HG02884 (cell line): Measurements from ENCODE around the gene UNC13C.

Experiments used
- ATAC-seq: cut with Tn5 transposase; IDR thresholded peaks from one replicate; pipeline ENCODE4 v1.9.1; 2021; ENCODE audit warnings: mild to moderate bottlenecking, moderate library complexity; ENCODE audit not compliant: unreplicated experiment

Gene UNC13C

DNA sequence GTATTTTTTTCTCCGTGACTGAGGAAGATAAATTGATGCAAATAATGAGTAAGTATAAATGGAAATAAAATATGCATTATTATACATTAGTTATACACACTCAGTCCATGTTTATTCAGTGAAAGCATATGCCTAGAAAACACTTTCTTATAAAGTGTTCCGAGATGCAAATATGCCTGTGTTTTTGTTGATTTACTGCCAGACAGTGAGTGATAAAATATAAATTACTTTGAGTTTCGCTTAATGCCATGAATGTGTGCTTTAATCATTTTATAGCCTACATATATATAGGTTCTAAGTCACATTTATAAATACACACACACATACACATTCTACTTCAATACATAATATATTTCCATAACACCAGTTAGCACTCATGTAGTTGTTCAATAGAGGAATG lies 569.2 kb downstream of the UNC13C start:
- no peak for ATAC-seq

DNA sequence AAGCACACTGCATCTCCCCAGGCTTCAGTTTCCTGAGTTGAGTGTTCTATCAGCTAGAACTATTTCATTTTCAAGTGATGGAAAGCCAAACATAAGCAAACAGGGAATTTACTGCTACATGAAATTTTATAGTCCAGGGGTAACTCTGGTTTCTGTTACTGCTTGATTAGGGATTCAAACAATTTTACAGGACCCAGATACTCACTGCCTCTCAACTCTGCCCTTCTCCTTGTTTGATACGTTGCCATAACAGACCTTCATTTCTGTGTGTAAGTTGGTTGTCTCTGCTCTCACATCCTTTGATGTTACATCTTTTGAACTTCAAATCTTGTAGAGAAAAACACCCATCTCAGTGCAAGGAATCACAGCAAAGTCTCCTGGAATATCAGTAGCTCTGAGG lies 572.7 kb downstream of the UNC13C start:
- ATAC-seq = no peak

DNA sequence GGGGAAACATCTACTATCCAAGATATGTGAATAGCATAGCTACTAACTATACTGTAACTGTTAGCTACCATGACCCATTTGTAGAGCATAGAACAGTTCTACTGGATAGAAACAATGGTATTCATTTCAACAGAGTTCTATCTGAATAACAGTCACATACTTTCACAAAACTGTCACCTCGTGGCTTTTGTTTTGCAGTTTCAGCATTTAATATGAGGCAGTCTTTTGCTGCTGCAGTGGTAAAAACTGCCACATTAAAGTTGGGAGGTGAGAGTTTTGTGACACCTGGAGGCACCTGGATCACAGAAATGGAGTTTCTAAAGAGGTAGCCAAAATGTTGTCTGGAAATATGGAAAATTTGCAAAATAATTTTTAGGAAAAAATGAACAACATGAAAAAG lies 578.0 kb downstream of the UNC13C start:
- no peak for ATAC-seq

DNA sequence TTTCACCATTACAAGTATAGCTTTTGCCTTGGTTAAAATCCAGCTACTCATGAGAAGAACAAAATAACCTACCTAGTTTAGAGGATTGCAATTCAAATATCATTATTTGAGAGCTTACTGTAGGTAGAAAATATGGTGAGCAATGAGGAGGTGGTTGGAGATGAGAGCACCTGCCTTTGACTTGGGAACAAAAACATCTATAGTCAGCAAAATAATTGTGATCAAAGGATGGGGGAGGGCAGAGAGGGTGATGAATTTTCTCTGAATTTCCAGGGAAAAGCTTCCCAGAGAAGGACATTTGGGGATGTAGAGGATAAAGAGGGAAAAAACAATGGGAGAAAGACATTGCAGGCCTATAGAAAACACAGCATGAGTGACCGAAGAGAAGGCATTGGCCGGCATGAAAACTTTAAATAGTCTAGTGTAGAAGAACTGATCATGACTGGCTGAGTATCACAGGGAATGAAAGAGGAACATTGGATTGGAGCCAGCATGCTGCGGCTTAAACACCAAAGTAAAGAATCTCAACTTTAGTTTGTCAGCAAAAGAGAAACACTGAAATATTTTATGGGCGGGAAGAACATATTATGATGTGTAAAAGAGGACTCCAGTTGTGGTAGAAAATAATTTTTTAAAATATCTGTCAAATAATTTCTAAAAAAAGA lies 581.3 kb downstream of the UNC13C start:
- ATAC-seq = no peak

DNA sequence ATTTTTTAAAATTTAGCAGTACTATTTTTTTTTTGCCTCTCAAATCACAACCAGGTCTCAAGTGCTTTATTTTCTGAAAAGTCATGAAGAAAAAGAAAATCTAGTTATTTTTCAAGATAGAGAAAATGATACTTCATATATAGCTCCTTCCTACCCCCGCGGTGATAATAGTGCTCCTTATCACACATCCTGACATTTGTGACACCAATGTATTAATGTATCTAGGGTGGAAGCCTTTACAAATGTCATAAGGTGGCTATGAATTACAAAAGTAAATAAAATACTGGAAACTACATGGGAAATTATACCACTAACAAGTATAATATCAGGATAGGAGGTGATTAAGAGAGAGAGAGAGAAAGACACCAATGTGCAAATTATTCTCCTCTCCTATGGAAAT lies 582.2 kb downstream of the UNC13C start:
- ATAC-seq = no peak

DNA sequence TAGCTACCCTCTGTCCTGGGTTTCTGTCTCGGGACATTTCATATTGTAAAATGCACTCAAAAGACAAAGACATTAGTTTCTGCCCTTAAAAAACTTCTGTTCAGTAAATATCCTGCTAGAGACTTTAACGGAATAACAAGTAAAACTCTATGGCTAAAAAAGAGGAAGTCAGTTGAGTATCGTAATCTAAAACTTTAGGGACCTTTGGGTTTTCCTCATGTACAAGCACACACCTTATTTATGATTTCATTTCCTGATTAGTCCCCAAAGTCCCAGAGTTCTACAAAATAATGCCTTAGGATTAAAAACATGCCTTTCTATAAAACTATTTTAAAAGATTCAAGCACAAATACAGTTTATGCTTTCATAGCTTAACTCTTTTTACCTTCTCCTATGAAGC lies 585.9 kb downstream of the UNC13C start:
- no peak for ATAC-seq

DNA sequence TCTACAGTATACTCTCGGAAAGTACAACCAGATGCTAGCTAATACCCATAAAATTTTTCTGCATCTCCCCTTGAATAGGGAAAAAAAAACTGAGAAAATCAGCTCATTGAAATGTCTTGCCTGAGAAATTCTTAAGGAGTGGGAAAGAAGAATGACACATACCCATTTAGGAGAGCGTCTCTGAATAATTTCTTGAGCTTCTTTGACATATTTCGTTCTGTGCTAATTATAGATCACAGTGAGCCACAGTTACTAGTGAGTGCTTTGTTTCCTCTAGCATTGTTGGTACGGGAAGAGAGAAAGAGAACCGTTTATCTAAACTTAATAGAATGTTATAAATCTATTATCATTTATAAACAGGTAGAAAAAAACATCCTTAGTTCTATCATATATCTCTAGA lies 588.4 kb downstream of the UNC13C start:
- no peak for ATAC-seq

DNA sequence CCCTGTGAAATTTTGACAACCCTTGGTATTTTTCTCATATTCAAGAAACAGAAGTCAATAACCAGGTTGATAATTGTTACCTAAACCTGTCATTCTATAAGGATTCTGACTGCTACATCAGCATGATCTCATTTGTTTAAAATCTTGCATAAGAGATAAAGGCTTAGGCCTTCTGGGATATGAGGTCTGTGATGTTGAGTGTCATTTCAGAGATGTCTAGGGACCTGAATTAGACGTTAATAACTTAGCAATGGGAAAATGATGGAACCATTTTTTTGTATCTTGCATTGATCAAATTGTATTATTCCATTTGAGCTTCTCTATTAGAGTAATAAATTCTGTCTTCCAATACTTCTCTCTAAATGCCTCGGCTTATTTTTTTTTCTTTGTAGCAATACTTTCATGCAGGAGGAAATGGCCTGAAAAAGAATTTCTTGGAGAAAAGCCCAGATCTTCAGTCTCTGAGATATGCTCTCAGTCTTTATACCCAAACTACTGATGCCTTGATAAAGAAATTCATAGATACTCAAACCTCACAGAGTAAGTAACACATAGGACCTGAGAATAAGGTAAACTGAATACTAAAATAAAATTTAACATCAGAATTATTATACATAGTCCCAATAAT lies 589.3 kb downstream of the UNC13C start:
- ATAC-seq = no peak

DNA sequence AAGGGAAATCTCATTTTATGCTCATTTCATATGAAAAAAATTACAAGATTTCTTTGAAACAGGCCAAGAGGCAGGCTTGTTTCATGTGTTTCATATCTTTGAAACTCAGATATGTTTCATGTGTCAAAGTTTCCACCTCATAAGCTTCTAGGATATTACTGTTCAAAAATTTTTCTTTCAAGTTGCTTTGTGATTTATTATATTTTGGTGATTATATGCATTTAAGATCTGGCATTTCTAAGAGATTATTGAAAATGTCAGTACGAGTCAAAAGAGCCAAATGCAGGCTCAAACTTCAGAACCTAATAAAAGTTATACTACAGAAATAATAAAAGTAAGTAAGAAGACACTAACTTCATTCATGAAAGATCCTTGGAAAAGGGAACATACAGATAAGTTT lies 590.1 kb downstream of the UNC13C start:
- ATAC-seq = no peak

DNA sequence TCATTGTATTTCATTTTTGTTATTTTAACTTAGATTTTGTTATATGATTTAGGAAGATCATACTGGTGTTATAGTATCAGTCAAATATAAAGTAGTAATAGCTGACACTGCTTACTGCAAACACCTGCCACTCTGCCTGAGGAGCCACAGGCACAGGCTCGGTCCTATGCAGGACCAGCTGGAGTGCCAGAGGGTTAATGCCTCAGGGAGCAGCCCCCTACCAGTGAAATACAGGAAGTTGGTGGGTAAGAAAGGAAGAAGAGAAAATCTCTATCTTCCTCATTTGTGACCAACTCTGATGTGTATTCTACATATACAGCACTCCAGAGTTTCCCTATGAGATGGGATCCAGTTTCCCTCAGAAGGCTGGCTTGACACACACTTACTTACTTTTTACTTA lies 593.3 kb downstream of the UNC13C start:
- ATAC-seq = no peak

DNA sequence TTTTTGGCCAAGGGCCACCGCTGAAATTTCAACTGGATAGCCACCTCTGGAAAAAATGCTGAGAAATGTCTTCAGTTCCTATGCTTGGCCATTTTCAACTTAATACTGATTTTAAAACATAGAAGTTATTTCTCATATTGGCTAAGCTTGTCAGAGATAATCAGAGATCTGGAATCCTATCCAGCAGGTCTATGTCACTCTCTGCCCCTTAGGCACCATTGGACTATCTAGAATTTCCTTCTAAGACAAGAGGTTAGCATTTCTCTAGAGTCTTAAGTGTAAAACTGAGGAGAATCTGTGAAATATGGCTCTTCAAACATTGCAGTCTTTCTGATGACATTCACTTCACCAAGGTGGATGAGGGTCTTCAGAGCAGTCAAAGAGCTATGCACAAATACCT lies 597.3 kb downstream of the UNC13C start:
- no peak for ATAC-seq

DNA sequence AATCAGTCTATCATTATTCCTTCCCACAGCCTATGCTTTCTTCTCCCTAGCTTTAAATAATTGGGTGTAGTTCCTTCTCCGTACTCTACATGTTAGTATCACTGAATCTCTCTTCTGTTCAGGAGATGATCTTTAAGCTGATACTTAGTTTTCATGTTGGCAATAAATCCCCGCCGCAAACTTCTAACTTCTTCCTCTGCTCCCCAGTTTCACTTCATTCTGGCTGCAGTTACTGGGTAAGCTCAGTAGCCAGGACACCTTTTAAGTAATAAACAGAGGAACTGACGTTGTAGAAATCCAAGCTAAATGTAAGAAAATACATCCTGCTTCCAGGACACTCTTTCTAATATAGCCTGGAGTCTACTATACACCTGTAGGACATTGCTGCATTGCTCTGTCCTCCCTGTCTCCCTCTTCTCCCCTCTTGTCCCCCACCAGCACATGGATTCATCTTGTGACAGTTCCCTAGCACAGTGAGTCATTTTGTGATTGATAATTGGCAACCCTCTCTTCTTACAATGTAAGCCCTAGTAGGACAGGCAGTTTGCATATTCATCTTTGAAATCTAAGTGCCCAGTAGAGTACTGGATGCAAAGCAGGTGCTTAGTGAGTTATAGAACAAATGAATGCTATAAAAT lies 598.2 kb downstream of the UNC13C start:
- no peak for ATAC-seq

DNA sequence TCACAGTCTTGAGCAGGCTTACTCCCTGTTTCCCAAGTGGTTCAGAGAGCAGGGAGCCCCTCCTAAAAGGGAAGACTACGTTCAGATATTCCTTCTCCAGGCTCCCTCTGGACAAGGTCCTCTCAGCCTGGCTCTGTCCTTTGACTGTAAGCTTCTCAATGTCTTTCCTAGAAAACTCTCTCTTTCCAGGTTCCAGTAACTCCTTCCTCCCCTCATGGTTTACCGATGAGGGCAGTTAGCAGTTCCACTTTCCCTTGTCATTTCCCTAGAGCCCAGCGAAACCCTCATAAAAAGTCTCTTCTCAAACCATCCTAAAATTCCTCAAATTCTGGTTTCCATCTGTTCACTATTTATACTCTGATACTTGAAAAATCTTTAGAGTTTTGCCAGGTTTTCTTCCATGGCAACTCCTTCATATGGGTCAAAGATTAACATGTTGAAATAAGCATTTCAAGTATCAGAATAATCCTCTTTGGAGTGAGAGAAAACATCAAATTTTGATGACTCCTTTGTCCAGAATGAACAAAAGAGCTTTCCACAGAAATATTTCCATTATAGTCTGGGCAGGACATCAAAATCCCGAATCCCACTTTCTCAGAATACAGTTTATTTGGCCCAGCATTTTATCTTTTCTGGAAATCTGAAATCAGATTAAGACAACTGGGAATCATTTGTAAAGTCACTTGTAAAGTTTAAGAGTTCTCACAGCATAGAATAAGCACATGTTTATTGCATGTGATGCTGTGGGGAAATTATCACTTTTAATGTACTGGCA lies 599.4 kb downstream of the UNC13C start:
- ATAC-seq = no peak

DNA sequence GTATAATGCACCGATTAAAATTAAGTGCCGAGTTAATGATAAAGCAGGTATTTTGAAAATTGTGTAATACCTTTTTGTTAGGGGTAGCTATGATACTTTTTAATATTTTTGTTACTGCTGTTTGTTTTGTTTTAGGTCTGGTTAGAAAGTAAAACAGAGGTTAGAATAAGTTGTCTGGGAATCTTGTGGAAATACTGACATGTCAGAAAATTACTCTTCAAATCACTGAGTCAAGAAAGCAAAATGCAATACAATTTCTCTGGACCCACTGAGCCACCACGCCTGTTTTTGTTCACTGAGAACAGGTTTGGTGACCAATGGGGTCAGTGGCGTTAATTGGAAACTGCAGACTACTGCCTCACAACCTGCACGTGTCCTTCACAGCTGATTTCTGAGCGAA lies 601.6 kb downstream of the UNC13C start:
- no peak for ATAC-seq

DNA sequence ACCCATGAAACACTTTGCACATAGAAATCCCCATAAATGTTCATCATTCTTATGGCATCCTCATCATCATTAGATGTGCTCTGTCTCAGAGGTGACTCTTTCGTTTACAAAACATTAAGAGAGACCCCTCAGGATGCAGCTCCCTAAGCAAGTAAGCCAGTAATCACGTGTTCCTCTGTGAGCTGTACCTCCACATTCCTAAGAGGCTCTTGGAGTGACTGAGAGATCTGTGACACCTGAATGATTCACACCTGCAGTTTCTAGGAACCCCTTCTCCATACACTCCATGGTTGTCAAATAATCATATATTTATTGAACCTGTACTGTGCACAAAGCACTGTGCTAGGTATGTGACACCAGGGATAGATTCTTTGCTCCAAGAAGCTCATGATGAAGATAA lies 602.4 kb downstream of the UNC13C start:
- no peak for ATAC-seq

DNA sequence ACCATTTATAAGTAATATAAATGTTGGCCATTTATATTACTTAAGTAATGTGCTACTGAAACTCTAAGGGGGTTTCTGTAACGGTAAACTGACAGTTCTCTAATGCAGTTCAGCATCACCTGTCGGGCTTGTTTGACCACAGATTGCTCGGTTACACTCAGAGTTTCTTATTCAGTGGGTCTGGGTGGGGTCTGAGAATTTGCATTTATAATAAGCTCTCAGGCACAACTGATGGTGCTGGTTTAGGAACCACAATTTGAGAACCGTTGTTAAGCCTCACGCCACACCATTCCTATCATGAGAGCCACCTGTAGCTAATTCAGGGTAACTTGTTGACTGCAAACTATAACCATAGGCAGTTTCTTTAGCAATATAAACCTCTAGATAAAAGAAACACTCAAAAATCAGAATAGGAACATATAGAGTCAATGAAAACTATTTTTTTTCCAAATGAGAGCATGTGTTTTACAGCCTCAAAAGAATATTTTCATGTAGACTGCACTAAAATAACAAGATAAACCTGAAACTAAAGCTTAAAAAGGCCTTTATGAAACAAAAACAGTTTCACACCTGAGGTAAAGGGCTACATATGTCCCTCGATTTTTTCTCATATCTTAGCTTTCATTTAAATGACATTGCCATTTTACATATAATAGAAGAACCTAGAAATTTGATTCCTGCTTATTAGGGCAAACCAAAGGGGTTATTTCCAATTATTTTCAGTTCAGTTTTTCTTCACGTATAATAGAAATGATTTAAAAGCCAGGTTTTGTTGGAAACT lies 604.8 kb downstream of the UNC13C start:
- ATAC-seq = no peak

DNA sequence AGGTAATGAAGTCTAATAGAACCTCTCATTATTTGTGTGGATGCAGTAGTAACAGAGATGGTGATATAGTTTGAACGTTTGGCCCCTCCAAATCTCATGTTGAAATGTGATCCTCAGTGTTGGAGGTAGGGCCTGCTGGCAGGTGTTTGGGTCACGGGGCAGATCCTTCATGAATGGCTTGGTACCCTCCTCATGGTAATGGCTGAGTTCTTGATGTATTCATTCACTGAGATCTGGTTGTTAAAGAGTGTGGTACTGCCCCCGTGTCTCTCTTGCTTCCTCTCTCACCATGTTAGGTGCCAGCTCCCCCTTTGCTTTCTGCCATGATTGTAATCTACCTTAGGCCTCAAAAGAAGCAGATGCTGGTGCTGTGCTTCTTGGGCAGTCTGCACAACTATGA lies 606.8 kb downstream of the UNC13C start:
- ATAC-seq = no peak

DNA sequence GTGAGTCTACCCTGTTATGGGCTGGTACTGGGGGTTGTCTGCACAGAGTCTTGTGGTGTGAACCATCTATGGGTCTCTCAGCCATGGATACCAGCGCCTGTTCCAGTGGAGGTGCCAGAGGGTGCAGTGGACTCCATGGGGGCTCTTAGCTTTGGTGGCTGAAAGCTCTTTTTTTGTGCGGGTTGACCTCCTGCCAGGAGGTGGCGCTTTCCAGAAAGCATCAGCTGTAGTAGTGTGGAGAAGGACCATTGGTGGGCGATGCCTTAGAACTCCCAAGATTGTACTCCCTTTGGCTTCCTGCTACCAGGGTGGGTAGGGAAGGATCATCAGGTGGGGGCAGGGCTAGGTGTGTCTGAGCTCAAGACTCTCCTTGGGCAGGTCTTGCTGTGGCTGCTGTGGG lies 615.9 kb downstream of the UNC13C start:
- ATAC-seq = no peak

DNA sequence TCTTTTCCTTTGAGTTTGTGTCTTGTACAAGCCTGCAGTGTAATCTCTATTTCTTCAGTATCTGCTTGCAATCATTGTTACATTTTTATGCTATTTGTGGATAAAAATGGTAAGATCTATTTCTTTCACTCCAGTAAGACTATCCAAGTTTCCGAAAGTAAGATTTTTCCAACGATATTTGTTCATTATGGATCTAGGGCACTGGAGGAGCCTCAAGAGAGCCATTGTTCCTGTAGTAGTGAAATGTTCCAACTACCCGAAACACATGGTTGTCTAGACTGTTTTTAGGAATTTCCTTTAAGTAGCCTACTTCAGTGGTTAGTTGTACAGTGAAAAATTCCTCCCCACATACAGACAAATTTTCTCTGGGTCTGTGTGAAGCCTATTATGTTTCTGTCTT lies 621.1 kb downstream of the UNC13C start:
- ATAC-seq = no peak

DNA sequence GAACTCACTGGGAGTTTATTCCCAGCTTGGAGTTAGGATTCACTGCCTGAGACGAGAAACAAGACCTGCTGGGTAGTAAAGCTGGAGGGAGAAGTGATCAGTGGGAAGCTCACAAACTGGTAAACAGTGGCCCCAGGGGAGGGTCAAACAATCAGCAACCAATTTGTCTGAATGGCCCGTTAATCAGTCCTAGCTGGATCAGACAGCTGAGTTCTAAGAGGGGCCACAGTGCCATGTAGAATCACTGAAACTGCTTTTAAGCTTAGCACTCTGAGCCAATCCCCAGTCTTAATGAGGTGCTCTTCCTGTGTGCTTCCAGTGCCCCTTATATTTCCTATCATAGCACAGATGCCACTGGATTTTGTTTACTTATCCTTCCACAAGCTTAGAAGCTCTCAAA lies 626.8 kb downstream of the UNC13C start:
- ATAC-seq = no peak

DNA sequence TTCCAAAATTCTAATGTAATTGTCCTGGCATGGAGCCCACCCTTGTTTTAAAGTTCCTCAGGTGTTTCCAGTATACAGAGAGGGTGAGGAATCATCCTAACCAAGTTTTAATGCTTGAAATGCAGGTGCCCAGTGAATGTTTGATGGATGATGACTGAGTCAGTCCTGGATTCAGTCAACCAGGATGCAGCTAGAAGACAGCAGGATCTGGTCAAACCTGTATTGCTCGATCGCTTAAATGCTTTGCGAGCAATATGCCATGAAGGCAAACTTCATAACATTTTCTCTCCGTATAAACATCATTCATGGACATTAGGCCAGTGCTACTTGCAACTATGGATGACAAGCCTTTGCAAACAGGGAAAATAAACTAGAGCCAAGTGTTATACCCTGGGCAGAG lies 627.3 kb downstream of the UNC13C start:
- no peak for ATAC-seq
